GM12874 (cell line): Measurements from ENCODE around the gene KIF1B.

Source experiments
- CTCF ChIP-seq: IDR thresholded peaks from 2 replicates; pipeline ENCODE4 v1.5.1; 2011; ENCODE audit warnings: low read depth, mild to moderate bottlenecking, control low read depth, low read length, moderate library complexity; ENCODE audit not compliant: insufficient read depth

KIF1B gene

DNA sequence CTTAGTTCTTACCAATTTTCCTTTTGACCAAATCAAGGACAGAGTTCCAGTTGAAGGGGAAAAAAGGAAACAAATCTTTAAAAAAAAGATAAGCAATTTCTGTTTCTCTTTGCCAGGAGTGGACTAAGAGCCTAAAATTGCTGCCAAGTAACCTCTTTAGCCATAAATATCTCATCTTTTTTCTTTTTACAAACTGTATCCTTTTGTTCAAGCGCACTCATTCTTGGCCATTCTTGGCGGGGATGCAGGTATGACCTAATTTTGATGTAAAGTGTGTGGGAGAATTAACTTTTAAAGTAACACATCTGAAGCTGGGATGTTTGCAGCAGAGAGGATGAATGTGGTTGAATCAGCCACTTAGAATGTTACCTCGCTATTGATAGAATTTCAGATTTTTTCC lies 13.4 kb upstream of the KIF1B start:
- no peak for TF ChIP-seq CTCF

DNA sequence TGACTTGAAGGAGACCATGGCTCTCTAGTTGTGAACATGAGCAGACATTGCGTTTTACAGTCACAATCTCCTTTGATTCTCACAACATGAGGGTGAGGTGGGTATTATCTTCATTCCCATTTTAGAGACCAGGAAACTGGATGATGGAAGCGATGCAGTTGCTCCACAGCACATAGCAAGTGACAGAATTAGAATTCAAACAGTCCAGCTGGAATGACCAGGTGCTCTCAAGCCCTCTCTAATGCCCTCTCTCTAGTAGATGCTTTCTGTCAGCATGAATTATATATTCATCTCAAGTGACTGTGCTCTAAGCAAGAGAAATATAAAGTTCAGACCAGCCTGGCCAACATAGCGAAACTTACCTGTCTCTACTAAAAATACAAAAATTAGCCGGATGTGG lies 9.8 kb upstream of the KIF1B start:
- no peak for TF ChIP-seq CTCF

DNA sequence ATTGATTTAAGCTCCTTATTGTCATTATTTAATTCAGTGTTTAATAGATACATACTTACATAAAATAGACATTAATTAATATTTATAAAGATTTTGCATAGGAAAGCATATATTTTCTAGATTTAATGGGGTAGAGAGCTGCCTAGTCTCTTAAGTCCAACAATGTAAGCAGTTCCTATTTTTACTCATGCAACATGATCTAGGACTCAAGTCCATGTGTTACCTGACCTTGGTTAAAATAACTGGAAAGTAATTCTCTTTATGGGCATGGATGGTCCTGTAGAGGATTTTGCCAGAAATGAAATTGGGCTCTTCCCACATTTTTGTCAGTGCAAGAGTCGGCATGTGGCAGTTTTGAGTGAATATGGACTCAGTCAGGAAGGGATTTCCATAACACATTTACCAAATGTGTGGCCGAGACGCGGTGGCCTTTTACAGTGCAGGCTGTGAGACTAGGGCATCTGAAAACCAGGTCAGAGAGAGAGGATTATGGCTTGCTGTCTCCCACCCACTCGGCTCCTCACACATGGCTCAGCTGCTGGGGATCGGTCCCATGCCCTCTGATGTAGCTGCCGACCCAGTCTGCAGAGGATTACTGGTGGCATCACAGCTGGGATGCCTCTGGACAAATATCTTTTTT lies 6.2 kb upstream of the KIF1B start:
- no peak for TF ChIP-seq CTCF

DNA sequence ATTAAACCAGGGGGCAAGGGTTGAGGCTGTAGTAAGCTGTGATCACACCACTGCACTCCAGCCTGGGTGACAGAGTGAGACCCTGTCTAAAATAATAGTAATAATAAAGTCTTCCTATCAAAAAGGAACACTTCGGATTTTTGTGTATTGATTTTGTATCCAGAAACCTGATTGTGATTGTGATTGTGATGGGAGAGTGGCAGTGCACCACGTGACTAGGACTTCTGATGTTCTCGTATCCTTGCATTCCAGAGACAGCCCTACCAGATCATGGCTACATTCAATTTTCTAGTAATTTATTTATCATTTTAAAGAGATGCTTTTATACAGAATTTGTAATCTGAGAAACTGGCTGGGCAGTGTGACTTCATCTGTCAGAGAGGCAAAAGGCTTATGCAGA lies 2.6 kb upstream of the KIF1B start:
- no peak for TF ChIP-seq CTCF

GRCh38 chr1:10208537-10208936 lies 1.8 kb upstream of the KIF1B start:
- TF ChIP-seq CTCF = no peak

GRCh38 chr1:10209590-10209904 lies 823 bp upstream of the KIF1B start:
- TF ChIP-seq CTCF = no peak

- no peak for TF ChIP-seq CTCF
Measured at GRCh38 chr1:10210841-10211804, 753 bp downstream of the KIF1B start.
